Left renal cortex interstitium (tissue), 4 donors: ENCODE data around the gene HOXA6. TPM values are rescaled to one million over a fixed set of nuclear protein-coding genes. Genes with fewer than 3 reads are reported as not detected.

Source experiments
- DNase-seq, 4 donors: peaks; one replicate each; pipeline ENCODE4 v3.0.0-alpha.2; 2013; ENCODE audit warnings: low read depth in 4 of 4, low spot score in 2 of 4, missing footprints in 1 of 4
- polyA plus RNA-seq, 4 donors: library from polyadenylated mRNA; unstranded; fragments of 120-200 nt; gene quantifications; one replicate each; pipeline ENCODE4 v1.2.1, GENCODE V29; 2013; ENCODE audit not compliant: insufficient read length in 4 of 4

Gene HOXA6
- polyA plus RNA-seq, 4 donors = 24.7 to 59.3 (median 38.3) TPM

GRCh38 chr7:27173956-27174873 lies 26.6 kb upstream of the HOXA6 start, which contains the start of gene HOXA10:
Gene HOXA10 (minus strand): TSS chr7:27174320. CDS start chr7:27174306, 14 bp downstream.
- no peak for DNase-seq

- DNase-seq = no peak
Observed at GRCh38 chr7:27173511-27173955, 26.0 kb upstream of the HOXA6 start.

- no peak for DNase-seq
Observed at GRCh38 chr7:27172823-27173510, 25.4 kb upstream of the HOXA6 start.

GRCh38 chr7:27172315-27172774 lies 24.8 kb upstream of the HOXA6 start:
- DNase-seq = no peak

- DNase-seq = no peak
Observed at GRCh38 chr7:27171637-27172314, 24.2 kb upstream of the HOXA6 start.

GRCh38 chr7:27171325-27171636 lies 23.7 kb upstream of the HOXA6 start:
- no peak for DNase-seq

GRCh38 chr7:27170426-27171324 lies 23.1 kb upstream of the HOXA6 start:
- no peak for DNase-seq

GRCh38 chr7:27169658-27170425 lies 22.3 kb upstream of the HOXA6 start:
- DNase-seq = no peak

GRCh38 chr7:27168265-27168947 lies 20.8 kb upstream of the HOXA6 start:
- DNase-seq = no peak

GRCh38 chr7:27167916-27168264 lies 20.3 kb upstream of the HOXA6 start:
- DNase-seq = no peak

- no peak for DNase-seq
Observed at GRCh38 chr7:27166531-27167505, 19.2 kb upstream of the HOXA6 start.

GRCh38 chr7:27165996-27166530 lies 18.5 kb upstream of the HOXA6 start:
- peak in 1 of 4 donors; percentile 85 for DNase-seq

- peak in 3 of 4 donors; percentile 89 to 92 (median 90) for DNase-seq
Observed at GRCh38 chr7:27165089-27165995, 17.8 kb upstream of the HOXA6 start, which contains the start of gene HOXA9. Gene HOXA9 (minus strand): TSS chr7:27165537. CDS start chr7:27165457, 80 bp downstream.

- no peak for DNase-seq
Observed at GRCh38 chr7:27164367-27165088, 17.0 kb upstream of the HOXA6 start.

GRCh38 chr7:27164045-27164366 lies 16.4 kb upstream of the HOXA6 start:
- no peak for DNase-seq
